Medulla oblongata (tissue), 1 donor: Measurements from ENCODE around the gene DNAI1.

Experiments
- DNase-seq: peaks from one replicate; pipeline ENCODE4 v3.0.0-alpha.2; 2015; ENCODE audit errors: extremely low spot score

The DNAI1 gene

DNA sequence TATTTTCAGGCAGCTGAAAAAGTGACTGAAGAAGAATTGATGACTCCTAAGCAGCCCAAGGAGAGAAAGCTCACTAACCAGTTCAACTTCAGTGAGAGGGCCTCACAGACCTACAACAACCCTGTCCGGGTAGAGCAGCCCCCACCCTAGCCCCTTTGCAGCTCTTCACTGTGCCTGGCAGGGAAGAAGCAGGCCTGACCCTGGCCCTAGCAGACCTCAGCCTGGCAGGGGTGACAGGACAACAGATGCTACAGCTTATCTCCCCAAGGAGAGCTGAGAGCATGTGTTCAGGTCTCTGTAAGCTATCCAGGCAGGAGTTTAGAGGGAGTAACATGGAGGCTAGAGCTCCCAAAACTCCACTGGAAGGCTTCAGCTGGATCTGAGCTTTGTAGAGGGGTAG lies 31.8 kb downstream of the DNAI1 start:
- DNase-seq: no peak

DNA sequence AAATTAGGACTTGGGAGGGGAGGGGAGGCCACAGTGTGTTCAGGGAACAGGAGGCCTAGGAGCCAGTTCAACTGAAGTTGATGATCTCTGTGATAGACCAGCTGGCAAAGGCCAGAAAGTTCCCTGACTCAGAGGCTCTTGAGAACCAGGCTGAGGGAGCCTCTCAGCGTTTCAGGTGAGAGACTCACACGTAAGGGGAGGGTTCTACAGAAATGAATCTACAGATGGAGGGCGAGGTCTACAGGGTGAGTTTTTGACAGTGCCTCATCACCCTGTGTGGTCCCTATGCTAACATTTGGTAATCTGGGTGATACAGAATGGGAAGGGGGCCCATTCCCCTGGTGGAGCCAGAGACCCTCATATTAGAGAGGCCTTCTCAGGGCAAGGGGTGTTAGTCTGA lies 32.2 kb downstream of the DNAI1 start:
- DNase-seq: no peak

DNA sequence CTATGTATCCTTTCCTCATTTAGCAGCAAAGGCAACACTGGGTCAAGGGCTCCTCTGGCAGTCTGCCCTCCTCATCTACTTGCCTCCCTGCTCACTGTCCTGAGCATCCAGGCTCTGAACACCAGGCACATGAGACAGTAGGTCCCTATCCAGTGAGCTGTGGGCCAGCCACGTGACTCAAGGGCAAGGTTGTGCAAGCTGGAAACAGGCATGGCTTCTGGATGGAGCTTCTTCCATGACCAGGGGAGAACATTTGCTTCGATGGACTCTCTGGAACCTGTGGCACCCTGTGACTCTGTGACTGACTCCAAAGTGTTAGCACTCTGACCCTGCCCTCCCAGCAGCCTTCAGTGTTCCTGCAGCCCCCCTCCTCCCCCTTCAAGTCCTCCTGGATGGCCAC lies 33.0 kb downstream of the DNAI1 start:
- no peak for DNase-seq

DNA sequence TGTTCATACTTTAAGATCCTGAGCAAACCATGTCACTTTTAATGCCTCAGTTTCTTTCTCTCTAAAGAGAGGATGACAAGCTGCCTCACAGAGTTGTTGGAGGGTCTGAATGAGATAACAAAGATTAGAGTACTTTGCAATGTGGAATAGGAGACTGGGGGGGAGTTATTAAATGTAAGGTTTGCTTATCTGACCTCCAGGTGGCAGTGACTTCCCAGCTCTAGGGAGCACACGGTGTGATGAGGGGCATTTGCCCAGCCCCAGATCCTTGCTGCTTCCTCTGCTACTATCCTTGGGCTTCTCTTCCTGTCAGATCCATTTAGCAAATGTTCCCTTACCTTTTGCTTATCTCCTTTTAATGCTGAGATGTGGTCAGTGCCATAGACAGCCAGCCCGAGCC lies 33.4 kb downstream of the DNAI1 start:
- no peak for DNase-seq

DNA sequence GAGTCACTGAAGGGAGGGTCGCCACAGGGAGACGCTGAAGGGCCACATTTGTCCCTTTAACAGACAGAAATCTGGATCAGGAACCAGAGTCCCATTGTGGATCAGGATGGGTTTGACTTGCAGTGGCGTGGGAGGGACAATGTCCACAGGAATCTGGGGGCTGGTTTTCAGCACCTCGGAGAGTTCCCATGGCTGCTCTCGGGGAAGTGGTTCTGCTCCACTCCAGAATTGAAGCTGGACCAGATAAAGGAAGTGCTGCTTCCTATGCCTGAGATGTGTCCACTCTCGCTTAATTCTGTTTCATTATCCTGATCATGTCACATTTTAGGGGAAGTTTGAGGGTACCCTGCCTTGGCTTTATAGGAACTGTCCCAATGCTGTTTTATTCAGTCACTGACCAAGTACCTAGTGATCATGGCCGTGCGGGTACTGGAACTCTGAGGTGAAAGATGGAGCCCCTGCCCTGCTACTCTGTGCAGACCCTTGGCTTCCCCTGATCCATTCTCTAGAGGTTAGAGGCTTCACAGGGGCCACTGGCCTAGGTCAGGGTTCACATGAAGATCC lies 35.4 kb downstream of the DNAI1 start:
- peak; percentile 50 for DNase-seq

DNA sequence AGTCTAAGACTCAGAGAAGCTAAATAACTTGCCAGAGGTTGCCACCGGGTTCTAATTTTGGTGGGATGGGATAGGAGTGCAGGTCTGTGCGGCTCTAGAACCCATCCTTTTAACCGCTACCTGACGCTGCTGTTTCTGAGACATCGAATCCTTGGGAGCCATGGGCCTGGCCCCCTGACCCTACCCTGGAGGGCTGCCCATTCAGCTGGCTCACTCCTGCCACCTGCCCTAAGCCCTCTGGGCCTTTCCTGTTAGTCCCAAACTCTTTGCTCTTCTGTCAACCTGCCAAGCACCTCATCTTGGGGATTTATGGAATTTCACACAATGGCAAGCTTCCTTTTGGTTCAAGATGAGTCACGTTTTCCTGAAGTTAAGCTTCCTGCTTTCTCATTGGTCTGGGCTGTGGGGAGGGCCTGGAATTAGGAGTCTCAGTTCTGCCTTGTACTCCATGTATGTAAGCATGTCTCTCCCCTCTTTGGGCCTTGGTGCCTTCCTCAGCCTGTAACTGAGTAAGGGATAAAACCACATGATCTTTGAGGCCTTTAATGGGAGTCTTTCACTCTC lies 37.6 kb downstream of the DNAI1 start:
- no peak for DNase-seq

DNA sequence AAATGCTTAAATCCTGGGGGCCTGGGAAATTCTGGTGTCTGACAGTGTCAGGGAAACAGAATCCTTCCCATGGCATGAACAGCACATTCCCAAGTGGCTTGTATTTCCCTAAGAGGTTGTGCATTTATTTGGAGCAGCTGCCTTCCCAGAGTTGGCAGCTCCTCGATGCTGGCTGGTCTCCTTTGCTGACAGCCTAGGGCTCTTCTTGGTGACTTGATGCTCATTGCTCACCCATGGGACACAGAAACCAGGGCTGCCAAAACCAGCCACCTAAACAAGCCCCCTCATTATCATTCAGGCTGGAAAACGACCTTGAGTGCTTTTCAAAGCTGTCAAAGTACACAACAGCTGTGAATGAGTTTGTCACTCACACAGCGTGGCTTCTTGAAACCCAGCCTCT lies 39.9 kb downstream of the DNAI1 start:
- DNase-seq: peak; percentile 38

DNA sequence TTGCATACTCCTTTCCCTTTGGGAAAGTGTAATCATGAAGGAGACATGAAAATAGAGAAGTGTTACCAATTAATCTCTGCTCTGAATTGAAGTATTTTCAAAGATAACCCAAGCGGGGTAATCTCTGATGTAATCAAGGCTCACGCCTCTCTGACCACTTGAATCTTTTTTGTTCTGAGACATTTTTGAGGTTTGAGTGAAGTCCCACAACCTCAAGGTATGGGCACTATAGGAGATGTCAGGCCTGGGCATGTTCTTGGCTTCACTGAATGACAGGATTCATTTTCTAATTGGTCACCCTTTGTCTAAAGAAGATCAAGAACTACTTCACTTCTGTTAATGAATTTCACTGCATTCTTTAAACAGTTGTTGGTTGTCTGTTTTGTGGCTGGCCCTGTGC lies 40.5 kb downstream of the DNAI1 start:
- DNase-seq: no peak

DNA sequence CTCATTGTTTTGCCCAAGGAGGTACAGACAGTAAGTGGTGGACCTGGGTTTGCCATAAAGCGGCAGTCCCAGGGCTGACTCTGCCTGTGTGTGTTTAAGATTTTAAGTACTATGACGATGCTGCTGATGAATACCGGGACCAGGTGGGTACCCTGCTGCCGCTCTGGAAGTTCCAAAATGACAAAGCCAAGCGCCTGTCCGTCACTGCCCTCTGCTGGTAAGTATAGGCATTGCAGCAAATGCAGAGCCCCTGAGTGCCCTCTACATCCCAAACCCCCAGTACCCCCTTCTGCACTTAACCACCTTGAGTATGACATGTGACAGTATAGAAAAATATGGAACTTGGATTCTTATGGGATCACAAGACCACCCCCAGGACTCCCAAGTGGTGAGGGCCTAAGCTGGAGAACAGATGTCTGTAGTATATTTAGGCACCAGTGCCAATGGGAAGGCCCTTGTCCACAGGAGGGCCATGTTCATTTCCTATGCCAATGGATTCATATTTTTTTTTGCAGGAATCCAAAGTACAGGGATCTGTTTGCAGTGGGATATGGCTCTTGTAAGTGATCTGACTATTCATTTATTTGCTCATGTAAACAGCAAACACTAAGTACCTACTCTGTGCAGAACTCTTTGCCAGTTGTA lies 42.1 kb downstream of the DNAI1 start:
- DNase-seq: peak; percentile 64

DNA sequence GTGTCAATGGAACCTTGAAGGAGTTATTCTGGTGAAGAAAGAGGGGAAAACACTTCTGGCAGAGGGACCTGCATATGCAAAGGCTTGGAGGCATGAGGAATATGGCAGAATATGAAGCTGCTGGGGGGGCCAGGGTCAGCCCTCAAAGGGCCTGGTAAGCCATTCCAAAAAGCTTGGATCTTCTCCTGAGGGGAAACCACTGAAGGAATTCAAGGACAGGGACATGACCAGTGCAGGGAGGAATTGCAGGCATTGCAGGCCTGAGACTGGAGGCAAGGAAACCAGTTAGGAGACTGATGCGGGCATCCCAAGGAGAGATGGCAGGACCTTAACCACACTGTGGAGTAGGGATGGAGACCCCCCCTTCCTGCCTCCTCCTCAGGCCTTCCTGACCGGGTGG lies 42.8 kb downstream of the DNAI1 start:
- no peak for DNase-seq

DNA sequence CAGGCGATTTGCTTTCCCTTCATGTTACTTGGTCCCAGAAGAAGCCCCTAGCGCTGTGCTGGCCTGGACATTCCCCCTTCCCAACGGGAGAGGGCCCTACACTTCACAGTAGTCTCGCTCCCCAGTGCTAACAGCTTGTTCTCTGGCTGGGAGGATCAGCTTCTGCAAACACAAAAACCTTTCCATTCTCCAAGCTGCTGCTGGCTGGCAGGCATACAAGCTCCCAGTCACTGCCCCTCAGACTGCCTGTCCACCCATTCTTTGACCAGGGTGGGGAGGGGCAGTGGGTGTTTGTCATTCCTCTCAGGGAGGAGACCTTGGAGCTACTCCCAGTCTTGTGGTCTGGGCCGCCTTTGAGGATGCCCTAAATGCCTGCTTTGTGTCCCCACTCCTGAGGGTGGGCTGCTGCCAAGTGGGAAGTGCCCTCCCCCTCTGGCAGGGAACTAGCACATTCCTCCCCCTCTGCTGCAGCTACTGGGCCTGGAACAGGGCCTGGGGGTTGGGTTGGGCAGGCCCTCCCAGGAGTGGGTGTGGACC lies 43.4 kb downstream of the DNAI1 start:
- DNase-seq: peak; percentile 99

DNA sequence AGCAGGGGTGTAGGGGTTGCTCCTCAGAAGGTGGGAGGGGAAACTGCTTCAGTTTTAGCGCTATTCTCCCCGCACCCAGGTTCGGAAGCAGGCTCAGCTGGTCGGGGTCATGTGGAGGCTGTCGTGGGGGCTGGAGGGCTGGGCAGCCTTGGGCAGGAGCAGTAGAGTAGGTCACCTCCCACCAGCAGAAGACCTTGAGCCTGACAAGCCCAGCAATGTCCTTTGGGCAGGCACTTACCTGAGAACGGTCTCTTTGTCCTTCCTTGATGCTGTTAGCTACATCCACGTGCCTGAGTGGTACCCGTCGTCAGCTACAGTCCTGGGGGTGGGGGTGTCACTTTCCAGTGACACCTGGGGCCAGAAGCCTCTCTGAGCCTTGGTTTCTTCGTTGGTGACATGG lies 43.9 kb downstream of the DNAI1 start:
- no peak for DNase-seq

DNA sequence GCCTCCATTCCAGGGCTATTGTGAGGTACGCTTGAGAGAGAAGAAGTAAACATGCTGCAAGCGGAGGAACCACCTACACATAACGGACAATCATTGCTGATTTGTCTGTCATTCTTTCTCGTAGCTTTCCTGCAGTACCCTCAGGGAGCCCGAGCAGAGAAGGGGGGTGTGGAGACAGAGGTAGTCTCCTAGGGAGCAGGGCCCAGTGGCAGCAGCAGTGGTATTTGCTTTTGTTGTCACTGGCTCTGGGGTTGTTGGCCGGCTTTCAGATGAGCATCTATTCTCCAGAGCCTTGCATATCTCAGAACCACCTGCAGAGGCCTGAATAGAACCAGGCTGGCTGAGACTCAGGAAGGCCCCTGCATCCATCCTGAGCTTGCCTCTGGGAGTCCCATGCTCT lies 44.3 kb downstream of the DNAI1 start:
- peak; percentile 42 for DNase-seq

DNA sequence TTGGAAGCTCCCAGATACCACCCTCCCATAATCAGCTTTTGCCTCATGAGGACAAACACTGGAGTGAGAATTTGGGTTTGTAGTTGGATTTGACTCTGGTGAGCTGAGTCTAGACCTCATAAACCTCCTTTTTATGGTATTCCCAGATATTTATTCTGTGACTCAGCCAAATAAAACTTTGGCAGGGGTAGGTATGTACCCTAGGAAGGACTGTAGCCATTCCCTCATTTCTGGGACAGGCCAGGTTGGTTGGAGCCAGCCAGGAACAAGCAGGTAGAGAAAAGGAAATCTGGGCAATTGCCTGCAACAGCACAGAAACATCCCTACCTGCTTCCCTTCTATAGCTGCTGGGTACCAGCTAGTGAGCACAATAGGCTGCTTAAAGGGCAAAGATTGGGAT lies 44.8 kb downstream of the DNAI1 start:
- no peak for DNase-seq

DNA sequence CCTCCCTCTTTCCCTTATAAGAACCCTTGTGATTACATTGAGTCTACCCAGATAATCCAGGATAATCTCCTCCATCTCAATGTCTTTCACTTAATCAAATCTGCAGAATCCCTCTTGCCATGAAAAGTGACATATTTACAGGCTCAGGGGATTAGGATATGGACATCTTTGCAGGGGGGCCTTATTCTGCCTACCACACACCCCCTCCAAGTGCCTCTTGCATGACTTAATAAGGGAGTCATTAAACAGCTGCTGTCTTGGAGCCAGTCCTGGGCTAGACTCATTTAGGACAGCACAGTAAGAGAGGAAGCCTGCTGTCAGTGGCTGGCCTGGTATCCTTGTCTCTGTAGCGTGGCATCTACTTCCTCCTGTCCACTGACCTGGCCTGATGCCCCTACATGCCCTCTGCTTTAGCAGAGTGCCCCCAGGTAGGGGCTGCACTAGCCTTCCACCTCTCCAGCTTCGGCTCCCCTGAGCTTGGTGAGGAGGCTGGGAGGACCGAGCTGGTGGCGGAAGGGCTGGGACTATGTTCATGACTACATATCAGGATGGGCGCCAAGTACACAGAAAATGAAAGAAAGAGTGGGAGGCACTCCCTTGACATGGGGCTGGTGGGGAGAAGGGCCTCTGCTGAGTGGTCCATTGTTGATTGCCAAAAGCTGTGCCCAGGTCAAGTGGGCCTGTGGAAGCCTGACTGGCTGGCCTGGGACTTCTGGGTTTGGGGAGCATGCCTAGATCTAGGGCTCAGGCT lies 46.9 kb downstream of the DNAI1 start:
- no peak for DNase-seq

DNA sequence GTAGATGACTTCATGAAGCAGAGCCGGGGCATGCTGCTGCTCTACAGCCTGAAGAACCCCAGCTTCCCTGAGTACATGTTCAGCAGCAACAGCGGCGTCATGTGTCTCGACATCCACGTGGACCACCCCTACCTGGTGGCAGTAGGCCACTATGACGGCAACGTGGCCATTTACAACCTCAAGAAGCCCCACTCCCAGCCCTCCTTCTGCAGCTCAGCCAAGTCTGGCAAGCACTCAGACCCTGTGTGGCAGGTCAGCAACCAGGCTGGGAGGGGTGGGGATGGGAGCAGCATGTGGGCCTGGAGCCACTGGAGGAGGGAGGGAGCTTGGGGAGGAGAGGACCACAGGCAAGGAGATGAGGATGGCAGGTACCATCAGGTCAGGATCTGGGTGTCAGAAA lies 48.0 kb downstream of the DNAI1 start:
- no peak for DNase-seq

DNA sequence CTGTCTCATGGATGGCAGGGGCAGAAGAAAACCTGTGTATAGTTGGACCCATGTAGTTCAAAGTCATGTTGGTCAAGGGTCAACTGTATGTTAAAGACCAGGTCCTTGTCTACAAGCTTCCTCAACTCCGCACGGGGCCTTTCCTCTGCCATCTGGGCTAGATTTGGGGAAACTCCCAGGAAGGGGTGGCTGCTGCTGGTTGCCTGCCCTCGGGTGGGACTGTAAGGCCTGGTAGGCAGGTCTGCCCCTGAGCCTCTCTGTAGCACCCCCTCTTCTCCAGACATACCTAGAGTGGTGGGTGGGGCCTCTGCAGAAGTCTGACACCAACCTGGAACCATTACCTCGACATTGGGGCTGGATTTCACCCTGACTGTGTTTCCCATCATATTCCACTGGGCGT lies 49.0 kb downstream of the DNAI1 start:
- DNase-seq: no peak

DNA sequence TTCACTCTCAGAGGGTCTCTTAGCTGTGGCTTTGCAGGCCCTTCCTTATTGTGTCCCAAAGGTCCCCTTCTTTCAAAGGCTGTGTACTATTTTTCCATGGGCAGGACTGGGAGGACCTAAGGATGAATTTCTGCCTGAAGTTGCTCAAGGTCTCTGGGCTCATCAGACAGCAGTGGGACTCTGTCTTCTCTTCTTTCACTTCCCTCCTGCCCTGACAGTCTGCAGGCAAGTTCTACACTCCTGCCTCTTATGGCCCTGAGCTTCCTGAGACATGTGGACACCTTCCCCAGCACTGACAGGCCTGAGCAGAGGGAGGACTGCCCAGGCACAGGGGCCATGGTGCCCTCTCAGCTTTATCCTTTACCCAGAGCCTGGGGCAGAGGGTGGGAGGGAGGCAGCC lies 49.4 kb downstream of the DNAI1 start:
- no peak for DNase-seq

DNA sequence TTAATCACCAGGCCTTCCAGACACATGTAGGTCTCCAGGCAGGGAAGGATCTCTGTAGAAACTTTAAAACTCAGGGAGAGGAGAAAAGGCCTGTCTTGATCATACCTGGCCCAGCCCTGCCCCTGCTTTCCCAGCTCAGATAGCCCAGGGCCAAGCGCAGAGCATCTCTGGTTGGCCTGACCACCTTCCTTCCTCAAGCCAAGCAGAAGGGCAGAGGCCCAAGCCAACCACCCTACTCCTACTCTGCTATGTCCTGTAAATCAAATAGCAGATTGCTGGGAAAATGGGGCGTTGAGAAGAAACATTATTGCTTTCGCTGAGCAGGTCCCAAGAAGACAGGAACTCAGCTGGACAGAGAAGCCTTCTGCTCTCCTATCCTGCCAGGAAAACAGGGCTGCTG lies 49.9 kb downstream of the DNAI1 start:
- DNase-seq: no peak

DNA sequence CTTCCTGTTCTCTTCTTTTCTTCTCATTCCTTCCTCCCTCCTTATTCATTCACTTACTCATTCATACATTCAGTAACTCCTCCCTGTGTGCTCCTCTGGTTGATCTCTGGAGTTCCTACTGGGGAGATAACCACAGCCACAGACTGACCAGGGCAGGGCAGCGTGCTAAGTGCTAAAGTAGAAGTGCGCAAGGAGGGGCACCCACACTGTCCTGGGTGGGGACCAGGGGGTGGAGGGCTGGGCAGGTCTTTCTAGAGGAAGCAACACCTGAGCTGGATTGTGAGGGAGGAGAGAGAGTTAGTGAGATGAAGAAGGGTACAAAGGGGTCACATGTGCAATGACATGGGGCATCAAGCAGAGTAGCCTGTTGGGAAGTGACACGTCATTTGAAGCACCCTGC lies 50.3 kb downstream of the DNAI1 start:
- no peak for DNase-seq

DNA sequence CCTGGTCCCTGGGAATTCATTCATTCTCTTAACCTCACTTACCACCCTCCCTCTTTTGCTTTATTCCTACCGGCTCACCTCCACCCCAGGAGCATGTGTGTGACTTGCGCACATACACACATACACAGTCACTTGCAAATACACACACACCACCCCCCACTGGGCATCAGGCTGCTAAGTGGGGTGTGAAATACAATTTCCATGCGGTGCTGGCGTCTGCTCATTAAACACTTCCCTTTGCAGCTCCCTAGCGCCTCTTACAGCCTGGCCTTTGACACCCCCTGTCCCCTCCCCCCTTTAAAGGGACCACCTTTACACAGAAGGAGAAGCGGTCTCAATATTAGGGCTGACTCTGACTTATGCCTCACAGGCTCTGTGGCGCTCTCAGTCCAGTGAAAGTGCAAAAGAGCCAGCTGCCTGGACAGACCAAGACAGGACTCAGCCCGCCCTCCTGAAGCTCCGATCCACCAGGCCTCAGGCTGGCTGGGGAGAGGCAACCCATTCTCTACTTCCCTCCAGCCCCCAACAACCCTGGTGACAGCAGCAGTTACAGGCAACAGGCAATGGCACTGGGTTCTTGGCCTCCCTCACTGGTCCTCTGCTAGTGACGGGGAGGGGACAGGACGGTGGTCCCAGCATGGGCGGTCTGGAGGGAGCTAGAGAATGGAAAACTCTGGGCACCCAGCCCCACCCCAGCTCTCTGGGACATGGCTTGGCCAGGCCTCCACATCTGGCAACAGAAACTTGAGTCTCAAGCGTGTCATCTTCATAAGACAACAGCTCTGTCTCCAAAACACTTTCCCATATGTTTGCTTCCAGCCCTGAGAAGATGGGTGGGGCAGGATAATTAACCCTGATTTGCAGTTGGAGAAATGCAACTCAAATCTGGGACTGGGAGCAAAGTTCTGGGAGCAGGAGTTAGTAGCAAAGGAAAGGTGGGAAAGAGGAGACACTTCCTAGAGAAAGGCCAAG lies 52.2 kb downstream of the DNAI1 start:
- no peak for DNase-seq
